Left lobe of liver (tissue), 2 donors: ENCODE measurements around the gene KAT8. TPM values are rescaled to one million over a fixed set of nuclear protein-coding genes. Genes with fewer than 3 reads are reported as not detected.
"Not testable (repeated sequence)": the region's sequence is repeated elsewhere in the genome, so short reads cannot be mapped to it uniquely, and the experiment has no call there.

ENCODE experiments used
- ATAC-seq: fragments of 200-7000 bp; cut with Tn5 transposase; one replicate; pipeline ENCODE4 v1.9.1; 2020; ENCODE audit warnings: mild to moderate bottlenecking, moderate library complexity
- DNase-seq: peaks from one replicate; pipeline ENCODE4 v3.0.0-alpha.2; 2020; ENCODE audit warnings: low spot score
- total RNA-seq: library from RNA; stranded (reverse); gene quantifications from one replicate; pipeline ENCODE4 v1.2.1, GENCODE V29; 2021
- donor health status: DM: no; HTN: no; CAD: no; lungs with moderate emphysema.
- donor health status: DM: no; HTN: yes; CAD: no.

Gene KAT8
- total RNA-seq, 1 donor from 2014 or later: 27.0 TPM

GRCh38 chr16:31143011-31143693 lies 25.7 kb downstream of the KAT8 start:
- DNase-seq: no peak
- ATAC-seq: no peak

DNA sequence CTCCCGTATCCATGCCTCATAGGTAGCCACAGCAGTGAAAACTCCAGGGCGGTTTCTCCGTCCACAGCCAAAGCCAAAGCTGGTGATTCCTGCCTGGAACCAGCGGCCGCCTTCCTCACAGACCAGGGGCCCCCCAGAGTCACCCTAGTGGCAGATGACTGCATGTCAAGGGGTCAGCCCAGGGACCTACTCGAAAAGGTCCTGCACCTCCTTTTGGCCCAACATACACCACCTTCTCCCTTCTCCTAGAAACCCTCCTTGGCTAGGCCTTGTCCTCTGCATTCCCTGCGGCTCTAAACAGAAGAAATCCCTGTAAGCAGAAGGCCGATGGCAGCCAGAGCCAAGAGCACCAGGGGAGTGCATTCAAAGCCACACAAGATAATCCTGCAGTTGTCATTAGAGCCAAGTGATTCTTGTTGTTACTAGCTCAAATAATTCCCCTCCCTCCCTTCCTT lies 26.3 kb downstream of the KAT8 start:
- ATAC-seq: no peak
- no peak for DNase-seq

DNA sequence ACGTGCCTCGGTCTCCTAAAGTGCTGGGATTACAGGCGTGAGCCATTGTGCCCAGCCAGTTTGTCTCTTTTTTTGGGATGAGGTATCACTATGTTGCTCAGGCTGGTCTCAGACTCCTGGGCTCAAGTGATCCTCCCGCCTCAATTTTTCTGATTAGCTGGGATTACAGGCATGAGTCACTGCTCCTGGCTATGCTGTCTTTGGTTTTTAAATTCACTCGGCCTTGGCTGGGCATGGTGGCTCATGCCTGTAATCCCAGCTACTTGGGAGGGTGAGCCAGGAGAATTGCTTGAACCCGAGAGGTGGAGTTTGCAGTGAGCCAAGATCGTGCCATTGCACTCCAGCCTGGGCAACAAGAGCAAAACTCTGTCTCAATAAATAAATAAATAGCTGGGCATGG lies 27.0 kb downstream of the KAT8 start:
- ATAC-seq: not testable (repeated sequence)

GRCh38 chr16:31145398-31145990 lies 28.0 kb downstream of the KAT8 start:
- no peak for ATAC-seq

More for the DNA sequence above, 27.0 kb downstream of the KAT8 start:
- not testable (repeated sequence) for DNase-seq

DNA sequence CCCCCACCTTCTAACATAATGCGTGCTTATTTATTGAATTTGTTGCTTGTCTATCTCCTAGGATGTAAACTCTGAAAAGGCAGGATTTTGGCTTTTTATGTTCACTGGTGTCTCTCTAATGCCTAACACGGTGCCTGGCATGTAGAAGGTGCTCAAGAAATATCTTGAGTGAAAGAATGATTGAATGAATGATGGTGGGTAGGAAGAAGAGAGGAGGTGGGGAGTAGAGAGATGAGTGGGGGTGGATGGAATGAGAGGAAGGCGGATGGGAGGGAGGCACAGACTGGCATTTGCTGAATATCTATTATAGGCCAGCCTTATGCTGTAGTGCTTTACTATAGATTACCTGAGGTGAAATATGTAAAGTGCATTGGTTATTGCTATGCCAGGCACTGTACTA lies 30.1 kb downstream of the KAT8 start:
- no peak for ATAC-seq
- DNase-seq: no peak

More at GRCh38 chr16:31145398-31145990, 28.0 kb downstream of the KAT8 start:
- no peak for DNase-seq

- ATAC-seq (peak; percentile 75), DNase-seq (no peak)
Observed at GRCh38 chr16:31148281-31148728, 30.8 kb downstream of the KAT8 start.

GRCh38 chr16:31148896-31149295 lies 31.4 kb downstream of the KAT8 start:
- ATAC-seq: no peak
- no peak for DNase-seq

- peak; percentile 20 for ATAC-seq
Observed at GRCh38 chr16:31149332-31149731, 31.9 kb downstream of the KAT8 start.

DNA sequence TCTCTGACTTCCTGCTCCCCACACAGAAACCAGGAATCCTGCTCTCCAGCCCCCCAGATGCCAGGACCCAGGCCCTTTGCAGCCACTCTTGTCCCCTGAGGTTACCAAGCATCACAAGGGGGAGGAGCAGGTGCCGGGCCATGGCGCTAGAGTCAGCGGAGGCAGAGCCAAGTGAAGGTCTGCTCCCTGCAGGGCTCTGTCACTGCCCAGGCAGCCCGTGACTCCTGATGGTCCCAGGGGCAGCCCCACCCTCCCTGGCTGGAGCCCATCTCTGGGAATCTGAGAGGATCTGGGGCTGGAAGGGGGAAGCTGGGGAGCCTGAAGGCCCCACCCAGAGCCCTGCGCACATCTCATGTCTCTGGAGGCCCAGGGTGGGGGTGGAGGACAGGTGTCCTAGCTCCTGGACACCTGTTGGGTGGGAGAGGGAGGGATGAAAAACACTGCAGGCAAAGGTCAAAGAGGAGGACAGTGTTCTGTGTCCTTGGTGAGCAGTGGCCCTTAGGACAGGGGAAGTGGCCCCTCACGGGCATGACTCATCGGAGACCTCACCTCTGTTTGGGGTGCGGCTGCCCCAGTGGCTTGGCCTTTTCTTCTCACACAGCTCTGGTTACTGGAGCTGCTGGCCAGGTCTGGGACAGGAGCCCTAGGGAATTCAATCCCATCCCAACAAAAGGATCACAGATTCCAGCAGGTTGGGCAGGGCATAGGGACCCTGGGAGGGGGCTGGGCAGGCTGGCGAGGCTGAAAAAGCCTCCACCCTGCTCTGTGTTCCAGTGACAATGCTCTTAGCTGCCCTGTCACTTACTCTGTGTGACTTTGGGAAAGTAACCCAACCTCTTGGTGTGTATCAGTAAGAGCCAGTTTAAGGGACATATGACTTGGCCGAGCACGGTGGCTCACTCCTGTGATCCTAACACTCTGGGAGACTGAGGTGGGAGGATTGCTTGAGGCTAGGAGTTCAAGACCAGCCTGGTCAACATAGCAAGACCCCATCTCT lies 32.7 kb downstream of the KAT8 start, which contains the start of gene PRSS36:
Gene PRSS36 (minus strand): TSS at position 173 of the 997 bp plus-strand sequence. CDS start 31 bp downstream, at position 142.
- ATAC-seq (no peak), DNase-seq (no peak)

More at GRCh38 chr16:31149332-31149731, 31.9 kb downstream of the KAT8 start:
- no peak for DNase-seq

- DNase-seq, ATAC-seq: not testable (repeated sequence)
Observed at GRCh38 chr16:31150976-31151375, 33.5 kb downstream of the KAT8 start.

DNA sequence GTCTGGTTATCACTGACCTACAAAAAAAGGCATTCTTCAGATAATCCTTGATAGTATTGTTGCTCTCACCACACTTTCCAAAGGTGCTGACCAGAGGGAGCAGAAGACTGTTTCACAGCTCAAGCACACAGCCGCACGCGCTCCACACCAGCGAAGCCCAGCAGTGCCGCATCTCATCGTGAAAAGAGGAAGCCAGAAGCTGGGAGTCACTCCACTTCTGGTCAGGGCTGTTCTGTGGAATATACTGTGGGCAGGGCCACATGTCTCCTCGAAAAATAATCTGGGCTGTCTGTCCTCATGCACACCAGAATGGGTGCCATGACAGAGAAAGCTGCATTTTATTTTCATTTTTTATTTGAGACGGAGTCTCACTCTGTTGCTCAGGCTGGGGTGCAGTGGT lies 39.7 kb downstream of the KAT8 start:
- DNase-seq (no peak), ATAC-seq (peak; percentile 47)

- ATAC-seq (no peak), DNase-seq (no peak)
Observed at GRCh38 chr16:31167315-31167714, 49.9 kb downstream of the KAT8 start.

GRCh38 chr16:31168848-31169247 lies 51.4 kb downstream of the KAT8 start:
- DNase-seq: no peak
- peak; percentile 96 for ATAC-seq

- DNase-seq, ATAC-seq: not testable (repeated sequence)
Observed at GRCh38 chr16:31170048-31170447, 52.6 kb downstream of the KAT8 start.

- ATAC-seq (no peak), DNase-seq (no peak)
Observed at GRCh38 chr16:31177136-31177535, 59.7 kb downstream of the KAT8 start.

GRCh38 chr16:31179219-31179746 lies 61.8 kb downstream of the KAT8 start:
- no peak for ATAC-seq
- no peak for DNase-seq

DNA sequence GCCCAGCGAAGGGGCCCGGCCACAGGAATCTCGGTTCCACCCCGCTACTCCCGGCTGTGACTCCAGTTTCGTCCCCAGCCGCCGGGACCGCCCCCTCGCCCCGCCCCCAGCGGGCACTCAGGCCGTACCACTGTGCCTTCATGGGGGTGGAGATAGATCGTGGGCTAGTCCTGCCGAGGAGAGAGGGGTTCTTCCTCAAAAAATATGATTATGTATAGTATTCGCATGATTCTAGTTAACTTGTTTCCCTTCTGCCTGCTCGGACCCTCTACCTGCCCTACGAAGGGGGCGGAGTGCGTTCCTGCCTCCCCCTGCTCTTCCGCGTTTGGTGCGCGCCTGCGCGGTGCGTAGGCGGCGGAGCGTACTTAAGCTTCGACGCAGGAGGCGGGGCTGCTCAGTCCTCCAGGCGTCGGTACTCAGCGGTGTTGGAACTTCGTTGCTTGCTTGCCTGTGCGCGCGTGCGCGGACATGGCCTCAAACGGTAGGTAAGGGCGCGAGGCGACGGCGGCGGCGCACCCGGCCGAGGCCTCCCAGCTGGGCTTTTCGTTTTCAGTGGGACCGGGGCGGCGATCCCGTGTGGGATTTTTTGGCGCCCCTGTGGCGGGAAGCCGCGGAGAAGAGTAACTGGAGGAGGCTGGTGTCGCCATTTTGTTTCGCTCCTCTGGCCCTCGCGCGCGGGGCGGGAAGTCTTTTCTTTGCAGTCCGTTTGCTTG lies 62.4 kb downstream of the KAT8 start, which contains the start of gene FUS:
Gene FUS (plus strand): TSS at position 393 of the 713 bp plus-strand sequence. CDS start 76 bp downstream, at position 469.
- peak; percentile 89 for ATAC-seq
- DNase-seq: peak; percentile 93
